Keratinocyte (primary cell): ENCODE measurements around the gene DMAC2. TPM values are rescaled to one million over a fixed set of nuclear protein-coding genes. Genes with fewer than 3 reads are reported as not detected.

ENCODE experiments used
- DNase-seq: peaks from one replicate; pipeline ENCODE4 v3.0.0-alpha.2; 2011; ENCODE audit warnings: low read depth, missing footprints, low spot score
- FAIRE-seq: peaks from 2 replicates; lab custom pipeline; 2011; peaks lifted over from hg19 to GRCh38; lab: Jason Lieb, UNC
- H2AFZ ChIP-seq: 2 replicates; pipeline ENCODE4 v1.6.0; 2012; ENCODE audit warnings: low read length, control low read depth, inconsistent platforms; ENCODE audit not compliant: control insufficient read depth
- H3K27ac ChIP-seq: 2 replicates; pipeline ENCODE4 v1.5.1; 2011; ENCODE audit warnings: low read length; ENCODE audit not compliant: control insufficient read depth, insufficient read depth
- H3K27me3 ChIP-seq: 3 replicates; pipeline ENCODE4 v1.6.0; 2011; ENCODE audit warnings: low read length; ENCODE audit not compliant: control insufficient read depth, insufficient read depth; ENCODE audit errors: extremely low read depth
- H3K36me3 ChIP-seq, 2 experiments: 2 replicates in 1 of 2; 3 replicates in 1 of 2; pipeline ENCODE4 v1.5.1; 2011; ENCODE audit warnings: low read length in 2 of 2, mild to moderate bottlenecking in 1 of 2; ENCODE audit not compliant: control insufficient read depth in 2 of 2, insufficient read depth in 2 of 2; ENCODE audit errors: extremely low read depth in 1 of 2
- H3K4me1 ChIP-seq: 3 replicates; pipeline ENCODE4 v1.5.1; 2011; ENCODE audit warnings: low read length; ENCODE audit not compliant: control insufficient read depth, insufficient read depth; ENCODE audit errors: extremely low read depth
- H3K4me2 ChIP-seq: 3 replicates; pipeline ENCODE4 v1.6.0; 2011; ENCODE audit warnings: low read depth, low read length; ENCODE audit not compliant: control insufficient read depth, insufficient read depth; ENCODE audit errors: extremely low read depth
- H3K4me3 ChIP-seq, 3 experiments: fragments of 200-600 bp in 1 of 3; sonication (generic) in 1 of 3; 2 replicates in 2 of 3; 3 replicates in 1 of 3; pipeline ENCODE4 v1.5.1; 2011 to 2016; ENCODE audit warnings: low read length in 3 of 3, mild to moderate bottlenecking in 3 of 3, control low read depth in 2 of 3, inconsistent platforms in 1 of 3, low read depth in 1 of 3, mixed read lengths in 1 of 3, mixed run types in 1 of 3, moderate library complexity in 1 of 3; ENCODE audit not compliant: control insufficient read depth in 2 of 3, insufficient read depth in 2 of 3; ENCODE audit errors: extremely low read depth in 1 of 3
- H3K79me2 ChIP-seq: 2 replicates; pipeline ENCODE4 v1.6.0; 2012; ENCODE audit warnings: low read length; ENCODE audit not compliant: control insufficient read depth, insufficient read depth
- H3K9ac ChIP-seq: 3 replicates; pipeline ENCODE4 v1.6.0; 2011; ENCODE audit warnings: low read length; ENCODE audit not compliant: control insufficient read depth, insufficient read depth; ENCODE audit errors: extremely low read depth
- H3K9me1 ChIP-seq: 3 replicates; pipeline ENCODE4 v1.6.0; 2011; ENCODE audit warnings: low read length; ENCODE audit not compliant: control insufficient read depth, insufficient read depth; ENCODE audit errors: extremely low read depth
- H3K9me3 ChIP-seq: 2 replicates; pipeline ENCODE4 v1.5.1; 2012; ENCODE audit warnings: low read depth, low read length; ENCODE audit not compliant: control insufficient read depth
- H4K20me1 ChIP-seq: 3 replicates; pipeline ENCODE4 v1.6.0; 2011; ENCODE audit warnings: low read length; ENCODE audit not compliant: control insufficient read depth, insufficient read depth; ENCODE audit errors: extremely low read depth
- CTCF ChIP-seq, 3 experiments: IDR thresholded peaks in 1 of 3; conservative IDR thresholded peaks in 1 of 3; optimal IDR thresholded peaks in 1 of 3; 2 replicates in 2 of 3; 3 replicates in 1 of 3; pipeline versions ENCODE3 to v1.5.1; 2011; ENCODE audit warnings: low read length in 3 of 3, mild to moderate bottlenecking in 3 of 3, moderate library complexity in 2 of 3, control low read depth in 1 of 3, inconsistent platforms in 1 of 3; ENCODE audit not compliant: insufficient read depth in 2 of 3; ENCODE audit errors: extremely low read depth in 1 of 3
- EZH2 ChIP-seq: IDR thresholded peaks from one replicate; pipeline ENCODE4 v1.6.1; 2012; ENCODE audit warnings: inconsistent platforms, mild to moderate bottlenecking, low read length, moderate library complexity
- dilution Hi-C: fragments of 300-500 bp; cut with MboI; formaldehyde crosslinking; loops from one replicate; pipeline ENCODE4 v1.7.0; 2020; ENCODE audit warnings: low sequenced_read_pairs; ENCODE audit not compliant: extremely low pct_ligation_motif_present
- polyA plus RNA-seq, 5 experiments: library from polyadenylated mRNA; depleted of rRNA in 3 of 5; stranded (reverse) in 3 of 5; stranded (forward) in 1 of 5; unstranded in 1 of 5; fragments of >200 nt; gene quantifications; 1 replicate in 1 of 5; 2 replicates in 3 of 5; 3 replicates in 1 of 5; pipeline versions ENCODE4 v1.2.1 to v1.2.3, GENCODE V29; 2011 to 2012; ENCODE audit warnings: missing spikeins in 2 of 5, low read depth in 1 of 5, low replicate concordance in 1 of 5

Gene DMAC2
- polyA plus RNA-seq, 1 donor (not counting 4 experiments of a cell fraction or from before 2014, with no cell fraction given): 45.3 TPM

- Histone ChIP-seq H2AFZ (no peak overlapping the region), H4K20me1 (no peaks in the 10 kb centered on the region), H3K9me1 (no peaks in the 10 kb centered on the region), H3K4me3 (no peak overlapping the region), H3K4me2 (no peak overlapping the region), H3K9me3 (no peaks in the 10 kb centered on the region), H3K4me1 (peaks cover 12% of the 10 kb centered on the region), H3K27ac (no peak overlapping the region), H3K79me2 (peaks cover 13% of the 10 kb centered on the region), H3K9ac (no peak overlapping the region), H3K27me3 (no peaks in the 10 kb centered on the region), H3K36me3 (peaks cover 6 to 8% of the 10 kb centered on the region in 2 experiments)
- FAIRE-seq (no peak), DNase-seq (no peak)
- no peak for TF ChIP-seq CTCF (optimal IDR thresholded peaks at IDR 0.05 in 1 of 3, IDR thresholded peaks at IDR 0.05 in 1 of 3, conservative IDR thresholded peaks at IDR 0.05 in 1 of 3; ENCODE audit: extremely low read depth in 1 of 3, insufficient read depth in 2 of 3, low read length in 3 of 3)
- no peak for TF ChIP-seq EZH2
- dilution Hi-C loops: no loop called here
Observed at GRCh38 chr19:41441321-41441945, 1.7 kb upstream of the DMAC2 start.

DNA sequence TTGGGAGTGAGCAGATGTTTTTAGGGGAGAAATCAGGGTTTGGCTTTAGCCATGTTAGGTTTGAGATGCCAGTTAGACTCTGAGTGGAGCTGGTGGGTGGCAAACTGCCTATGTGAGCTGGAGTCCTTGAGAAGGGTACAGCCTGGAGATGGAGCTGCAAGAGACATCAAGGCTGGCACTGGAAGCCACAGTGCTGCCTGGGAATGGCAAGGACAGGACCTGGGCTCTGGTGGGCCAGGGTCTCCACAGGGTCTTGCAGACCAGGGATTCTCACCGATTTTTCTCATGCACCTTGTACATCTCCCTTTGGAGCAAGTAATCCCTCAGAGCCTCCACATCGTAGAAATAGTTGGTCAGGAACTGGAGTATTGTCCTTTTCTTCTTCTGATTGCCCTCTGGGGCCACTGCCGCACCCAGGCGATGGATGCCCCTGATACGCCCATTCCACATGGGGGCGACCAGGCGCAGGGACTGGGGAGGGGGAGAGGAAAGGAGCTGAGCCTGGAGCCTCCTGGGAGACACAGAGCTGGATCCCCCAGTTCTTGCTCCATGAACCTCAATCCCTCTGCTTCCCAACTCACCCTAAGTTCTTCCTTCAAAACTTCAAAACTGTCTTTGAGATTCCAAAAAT lies 1.7 kb downstream of the DMAC2 start:
- H3K79me2 ChIP-seq: peaks cover 13% of the 10 kb centered on the region
- no peaks in the 10 kb centered on the region for H3K9me3 ChIP-seq
- DNase-seq (no peak), FAIRE-seq (no peak)
- no peak overlapping the region for H3K4me3 ChIP-seq
- H3K36me3 ChIP-seq: peaks cover 12 to 13% of the 10 kb centered on the region in 2 experiments
- H4K20me1 ChIP-seq: no peaks in the 10 kb centered on the region
- peaks cover 12% of the 10 kb centered on the region for H3K4me1 ChIP-seq
- dilution Hi-C loops: no loop called here
- H3K27ac ChIP-seq: no peak overlapping the region
- TF ChIP-seq CTCF (optimal IDR thresholded peaks at IDR 0.05 in 1 of 3, IDR thresholded peaks at IDR 0.05 in 1 of 3, conservative IDR thresholded peaks at IDR 0.05 in 1 of 3; ENCODE audit: extremely low read depth in 1 of 3, insufficient read depth in 2 of 3, low read length in 3 of 3) (no peak), EZH2 (no peak)
- H3K4me2 ChIP-seq: no peak overlapping the region
- H3K9ac ChIP-seq: no peak overlapping the region
- no peaks in the 10 kb centered on the region for H3K9me1 ChIP-seq
- no peaks in the 10 kb centered on the region for H3K27me3 ChIP-seq
- no peak overlapping the region for H2AFZ ChIP-seq
